Measurements from ENCODE around the gene CERS6.

Gene CERS6

GRCh38 chr2:168666339-168666738 is 210.3 kb downstream of the CERS6 start:
- Histone ChIP-seq H3K4me3 (no peak overlapping the region), H3K9ac (ENCODE audit: insufficient read length) (no peak overlapping the region), H3K27ac (no peak overlapping the region), H3K9me3 (ENCODE audit: low read depth, low read length) (no peaks in the 10 kb centered on the region), H3K36me3 (ENCODE audit: insufficient read depth, low read length) (no peaks in the 10 kb centered on the region)
- DNase-seq (ENCODE audit: low read depth, low spot score), result no peak
- TF ChIP-seq EZH2 (IDR thresholded peaks at IDR 0.05) (no peak), FOXP2 (optimal IDR thresholded peaks at IDR 0.05; ENCODE audit: control extremely low read depth, extremely low read length, insufficient read depth) (no peak), POLR2AphosphoS5 (IDR thresholded peaks at IDR 0.05; ENCODE audit: borderline replicate concordance, low read depth, low read length) (no peak)

GRCh38 chr2:168667156-168667555 is 211.1 kb downstream of the CERS6 start:
- Histone ChIP-seq H3K4me3 (no peak overlapping the region), H3K36me3 (ENCODE audit: insufficient read depth, low read length) (no peaks in the 10 kb centered on the region), H3K9me3 (ENCODE audit: low read depth, low read length) (no peaks in the 10 kb centered on the region), H3K9ac (ENCODE audit: insufficient read length) (no peak overlapping the region), H3K27ac (no peak overlapping the region)
- DNase-seq (ENCODE audit: low read depth, low spot score), result no peak
- TF ChIP-seq EZH2 (IDR thresholded peaks at IDR 0.05), result no peak
- TF ChIP-seq FOXP2 (optimal IDR thresholded peaks at IDR 0.05; ENCODE audit: control extremely low read depth, extremely low read length, insufficient read depth), result no peak
- no peak for TF ChIP-seq POLR2AphosphoS5 (IDR thresholded peaks at IDR 0.05; ENCODE audit: borderline replicate concordance, low read depth, low read length)

GRCh38 chr2:168669151-168669550 is 213.1 kb downstream of the CERS6 start:
- H3K9ac ChIP-seq (ENCODE audit: insufficient read length), result no peak overlapping the region
- no peak overlapping the region for H3K27ac ChIP-seq
- H3K4me3 ChIP-seq, result no peak overlapping the region
- H3K36me3 ChIP-seq (ENCODE audit: insufficient read depth, low read length), result no peaks in the 10 kb centered on the region
- DNase-seq (ENCODE audit: low read depth, low spot score), result no peak
- TF ChIP-seq POLR2AphosphoS5 (IDR thresholded peaks at IDR 0.05; ENCODE audit: borderline replicate concordance, low read depth, low read length), result no peak
- TF ChIP-seq FOXP2 (optimal IDR thresholded peaks at IDR 0.05; ENCODE audit: control extremely low read depth, extremely low read length, insufficient read depth), result no peak
- H3K9me3 ChIP-seq (ENCODE audit: low read depth, low read length), result no peaks in the 10 kb centered on the region

DNA sequence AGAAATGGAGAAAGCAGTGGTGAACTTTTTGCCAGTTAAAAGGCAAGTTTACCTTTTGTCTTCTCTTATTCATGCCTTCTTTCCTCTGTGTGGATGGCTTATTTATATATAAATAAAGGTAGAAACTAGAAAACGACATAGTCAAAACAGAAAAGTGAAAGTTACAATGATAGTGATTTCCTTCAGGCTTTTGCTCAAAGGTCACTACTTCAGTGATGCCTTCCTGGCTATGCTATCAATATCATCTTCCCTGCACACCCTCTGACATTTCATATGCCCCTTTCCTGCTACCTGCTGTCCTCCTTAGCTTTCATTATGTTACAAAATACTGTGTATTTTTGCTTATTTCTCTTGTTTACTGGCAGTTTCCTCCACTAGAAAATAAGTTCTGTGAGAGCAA is 214.4 kb downstream of the CERS6 start:
- no peak for DNase-seq (ENCODE audit: low read depth, low spot score)
- Histone ChIP-seq H3K9me3 (ENCODE audit: low read depth, low read length) (no peaks in the 10 kb centered on the region), H3K9ac (ENCODE audit: insufficient read length) (no peak overlapping the region), H3K4me3 (no peak overlapping the region), H3K36me3 (ENCODE audit: insufficient read depth, low read length) (no peaks in the 10 kb centered on the region), H3K27ac (no peak overlapping the region)
- TF ChIP-seq EZH2 (IDR thresholded peaks at IDR 0.05) (no peak), POLR2AphosphoS5 (IDR thresholded peaks at IDR 0.05; ENCODE audit: borderline replicate concordance, low read depth, low read length) (no peak), FOXP2 (optimal IDR thresholded peaks at IDR 0.05; ENCODE audit: control extremely low read depth, extremely low read length, insufficient read depth) (no peak)

DNA sequence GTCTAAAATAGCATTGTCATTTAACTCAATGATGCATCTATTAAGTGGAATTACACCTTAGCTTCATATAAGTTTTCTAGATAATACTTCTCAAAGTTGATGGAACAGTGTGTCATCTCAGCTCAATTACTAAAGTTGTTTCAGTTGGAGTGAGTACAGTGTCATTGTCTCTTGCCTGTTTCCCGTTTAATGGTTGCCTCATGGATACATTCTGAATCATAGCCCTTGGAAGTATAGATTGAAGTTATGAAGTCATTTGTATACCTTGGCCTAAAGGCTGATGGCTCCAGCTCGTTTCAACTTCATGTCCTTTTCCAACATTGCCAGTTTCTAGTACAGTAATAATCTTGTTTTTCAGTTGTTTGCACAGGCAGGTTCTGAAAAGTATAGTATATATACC is 215.9 kb downstream of the CERS6 start:
- no peak overlapping the region for H3K27ac ChIP-seq
- TF ChIP-seq EZH2 (IDR thresholded peaks at IDR 0.05), result no peak
- no peak for TF ChIP-seq FOXP2 (optimal IDR thresholded peaks at IDR 0.05; ENCODE audit: control extremely low read depth, extremely low read length, insufficient read depth)
- TF ChIP-seq POLR2AphosphoS5 (IDR thresholded peaks at IDR 0.05; ENCODE audit: borderline replicate concordance, low read depth, low read length), result no peak
- no peaks in the 10 kb centered on the region for H3K9me3 ChIP-seq (ENCODE audit: low read depth, low read length)
- no peak for DNase-seq (ENCODE audit: low read depth, low spot score)
- no peak overlapping the region for H3K9ac ChIP-seq (ENCODE audit: insufficient read length)
- H3K36me3 ChIP-seq (ENCODE audit: insufficient read depth, low read length), result no peaks in the 10 kb centered on the region
- no peak overlapping the region for H3K4me3 ChIP-seq

GRCh38 chr2:168673265-168674189 is 217.5 kb downstream of the CERS6 start:
- TF ChIP-seq EZH2 (IDR thresholded peaks at IDR 0.05), result no peak
- no peak for TF ChIP-seq FOXP2 (optimal IDR thresholded peaks at IDR 0.05; ENCODE audit: control extremely low read depth, extremely low read length, insufficient read depth)
- TF ChIP-seq POLR2AphosphoS5 (IDR thresholded peaks at IDR 0.05; ENCODE audit: borderline replicate concordance, low read depth, low read length), result no peak
- Histone ChIP-seq H3K9me3 (ENCODE audit: low read depth, low read length) (no peaks in the 10 kb centered on the region), H3K4me3 (no peak overlapping the region), H3K9ac (ENCODE audit: insufficient read length) (no peak overlapping the region), H3K36me3 (ENCODE audit: insufficient read depth, low read length) (no peaks in the 10 kb centered on the region), H3K27ac (no peak overlapping the region)
- DNase-seq (ENCODE audit: low read depth, low spot score), result no peak

DNA sequence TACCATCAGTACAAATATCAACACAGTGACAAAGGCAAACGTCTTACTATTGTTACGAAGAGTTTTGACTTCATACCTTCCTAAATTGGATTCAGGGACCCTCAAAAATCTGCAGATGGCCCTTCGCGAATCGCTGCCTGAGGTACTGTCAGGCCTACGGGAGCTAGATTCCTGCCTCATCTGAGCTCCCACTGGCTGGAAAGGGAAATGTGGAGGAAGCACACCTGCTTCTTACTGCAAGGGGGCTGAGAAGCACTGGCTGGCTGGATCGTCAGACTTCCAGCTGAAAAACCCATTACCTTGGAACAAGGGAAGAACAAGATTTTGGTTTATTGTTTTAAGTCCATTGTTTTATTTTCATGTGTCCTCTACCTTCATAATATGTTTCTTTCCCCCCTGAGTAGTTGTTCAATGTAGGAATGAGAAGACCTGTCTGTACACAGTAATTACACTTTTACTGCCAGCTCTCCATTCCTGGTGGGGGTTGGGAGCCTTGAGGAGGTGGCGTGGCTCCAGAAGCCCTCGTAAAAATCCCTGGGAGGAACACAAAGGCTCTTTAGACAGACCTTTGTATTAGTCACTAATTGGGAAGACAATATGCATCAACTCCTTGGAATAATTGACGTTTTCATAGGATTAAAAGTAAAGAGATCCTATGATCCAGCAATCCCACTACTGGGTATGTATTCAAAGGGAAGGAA is 222.2 kb downstream of the CERS6 start:
- H3K36me3 ChIP-seq (ENCODE audit: insufficient read depth, low read length), result no peaks in the 10 kb centered on the region
- no peaks in the 10 kb centered on the region for H3K9me3 ChIP-seq (ENCODE audit: low read depth, low read length)
- no peak overlapping the region for H3K27ac ChIP-seq
- TF ChIP-seq POLR2AphosphoS5 (IDR thresholded peaks at IDR 0.05; ENCODE audit: borderline replicate concordance, low read depth, low read length) (no peak), EZH2 (IDR thresholded peaks at IDR 0.05) (no peak), FOXP2 (optimal IDR thresholded peaks at IDR 0.05; ENCODE audit: control extremely low read depth, extremely low read length, insufficient read depth) (no peak)
- DNase-seq (ENCODE audit: low read depth, low spot score), result no peak
- no peak overlapping the region for H3K4me3 ChIP-seq
- H3K9ac ChIP-seq (ENCODE audit: insufficient read length), result no peak overlapping the region

- no peak for DNase-seq (ENCODE audit: low read depth, low spot score)
- H3K36me3 ChIP-seq (ENCODE audit: insufficient read depth, low read length), result no peaks in the 10 kb centered on the region
- H3K4me3 ChIP-seq, result no peak overlapping the region
- no peak for TF ChIP-seq FOXP2 (optimal IDR thresholded peaks at IDR 0.05; ENCODE audit: control extremely low read depth, extremely low read length, insufficient read depth)
- TF ChIP-seq EZH2 (IDR thresholded peaks at IDR 0.05), result no peak
- no peak for TF ChIP-seq POLR2AphosphoS5 (IDR thresholded peaks at IDR 0.05; ENCODE audit: borderline replicate concordance, low read depth, low read length)
- H3K9me3 ChIP-seq (ENCODE audit: low read depth, low read length), result no peaks in the 10 kb centered on the region
- no peak overlapping the region for H3K9ac ChIP-seq (ENCODE audit: insufficient read length)
- no peak overlapping the region for H3K27ac ChIP-seq
Measured at GRCh38 chr2:168679081-168679480, 223.0 kb downstream of the CERS6 start.

Data from SK-N-MC (cell line).